LNCaP clone FGC (cell line): ENCODE measurements around the gene LPIN1.

Experiments used
- DNase-seq: peaks from one replicate; pipeline ENCODE4 v3.0.0-alpha.2; 2011; ENCODE audit warnings: low read depth
- H3K4me3 ChIP-seq: 2 replicates; pipeline ENCODE4 v1.5.1; 2011; ENCODE audit warnings: mild to moderate bottlenecking, low read depth, low read length, control low read depth
- TF ChIP-seq, protein P1 (sequence below): IDR thresholded peaks from 2 replicates; pipeline ENCODE4 v1.5.1; 2012; ENCODE audit warnings: mild to moderate bottlenecking; ENCODE audit not compliant: control insufficient read depth, insufficient read depth; ENCODE audit errors: extremely low read depth

Gene LPIN1

DNA sequence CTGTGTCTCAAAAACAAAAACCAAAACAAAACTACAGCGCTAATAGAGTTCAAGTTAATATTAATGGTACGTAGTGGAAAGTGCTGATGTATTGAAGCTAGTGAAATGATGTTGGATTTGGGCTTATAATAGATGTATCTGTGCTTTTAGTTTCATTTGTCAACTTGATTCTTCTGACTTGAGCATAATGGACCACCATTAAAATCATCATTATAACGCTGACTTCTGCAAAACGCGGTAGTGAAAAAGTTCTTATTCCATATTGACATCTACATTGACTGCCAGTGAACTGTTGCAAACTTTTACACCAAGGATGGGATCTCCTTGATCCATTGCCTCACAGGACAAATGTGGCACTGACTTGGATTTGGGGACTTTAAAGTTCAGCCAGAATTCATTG, 85.0 kb downstream of the LPIN1 start:
- TF ChIP-seq, protein P1, sequence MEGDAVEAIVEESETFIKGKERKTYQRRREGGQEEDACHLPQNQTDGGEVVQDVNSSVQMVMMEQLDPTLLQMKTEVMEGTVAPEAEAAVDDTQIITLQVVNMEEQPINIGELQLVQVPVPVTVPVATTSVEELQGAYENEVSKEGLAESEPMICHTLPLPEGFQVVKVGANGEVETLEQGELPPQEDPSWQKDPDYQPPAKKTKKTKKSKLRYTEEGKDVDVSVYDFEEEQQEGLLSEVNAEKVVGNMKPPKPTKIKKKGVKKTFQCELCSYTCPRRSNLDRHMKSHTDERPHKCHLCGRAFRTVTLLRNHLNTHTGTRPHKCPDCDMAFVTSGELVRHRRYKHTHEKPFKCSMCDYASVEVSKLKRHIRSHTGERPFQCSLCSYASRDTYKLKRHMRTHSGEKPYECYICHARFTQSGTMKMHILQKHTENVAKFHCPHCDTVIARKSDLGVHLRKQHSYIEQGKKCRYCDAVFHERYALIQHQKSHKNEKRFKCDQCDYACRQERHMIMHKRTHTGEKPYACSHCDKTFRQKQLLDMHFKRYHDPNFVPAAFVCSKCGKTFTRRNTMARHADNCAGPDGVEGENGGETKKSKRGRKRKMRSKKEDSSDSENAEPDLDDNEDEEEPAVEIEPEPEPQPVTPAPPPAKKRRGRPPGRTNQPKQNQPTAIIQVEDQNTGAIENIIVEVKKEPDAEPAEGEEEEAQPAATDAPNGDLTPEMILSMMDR = no peak
- H3K4me3 ChIP-seq = no peak overlapping the region
- DNase-seq = no peak

DNA sequence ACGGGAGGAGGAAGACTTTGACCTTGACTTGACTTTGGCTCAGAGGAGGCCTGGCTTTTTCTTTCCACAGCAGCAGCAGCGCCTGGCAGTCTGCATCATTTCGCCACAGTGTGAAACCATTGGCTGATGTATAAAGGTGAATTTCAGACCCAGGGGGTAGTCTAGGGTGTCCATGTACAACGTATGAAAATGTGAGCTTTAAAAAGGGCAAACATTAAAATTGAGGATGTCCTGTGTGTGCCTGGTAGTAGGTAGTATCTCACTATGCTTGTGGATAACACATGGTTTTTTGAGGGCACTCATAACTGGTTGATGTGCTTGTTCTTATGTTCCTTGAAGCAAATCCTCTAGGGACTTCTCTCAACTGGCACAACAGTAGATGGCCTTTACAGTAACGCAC, 86.1 kb downstream of the LPIN1 start:
- DNase-seq = no peak
- no peak overlapping the region for H3K4me3 ChIP-seq
- TF ChIP-seq, protein P1 = no peak

DNA sequence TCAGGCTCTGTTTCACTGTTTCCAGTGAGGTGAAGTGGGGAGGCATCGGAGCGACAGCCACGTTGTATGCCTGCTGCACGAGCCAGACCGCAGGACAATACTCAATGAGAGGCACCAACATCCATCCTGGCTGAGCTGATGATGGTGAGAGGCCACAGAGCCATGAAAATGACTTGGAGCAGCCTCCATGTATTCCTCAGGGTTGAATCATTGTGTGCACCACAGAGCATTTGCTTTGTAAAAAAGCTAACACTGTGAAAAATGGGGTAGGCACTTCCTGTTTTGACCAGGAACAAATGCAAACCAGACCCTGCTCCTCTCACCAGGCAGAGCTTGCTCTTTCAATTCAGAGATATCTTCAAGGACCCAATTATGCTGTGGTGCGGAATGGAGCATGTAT, 87.2 kb downstream of the LPIN1 start:
- no peak for DNase-seq
- H3K4me3 ChIP-seq = no peak overlapping the region
- TF ChIP-seq, protein P1 = no peak

DNA sequence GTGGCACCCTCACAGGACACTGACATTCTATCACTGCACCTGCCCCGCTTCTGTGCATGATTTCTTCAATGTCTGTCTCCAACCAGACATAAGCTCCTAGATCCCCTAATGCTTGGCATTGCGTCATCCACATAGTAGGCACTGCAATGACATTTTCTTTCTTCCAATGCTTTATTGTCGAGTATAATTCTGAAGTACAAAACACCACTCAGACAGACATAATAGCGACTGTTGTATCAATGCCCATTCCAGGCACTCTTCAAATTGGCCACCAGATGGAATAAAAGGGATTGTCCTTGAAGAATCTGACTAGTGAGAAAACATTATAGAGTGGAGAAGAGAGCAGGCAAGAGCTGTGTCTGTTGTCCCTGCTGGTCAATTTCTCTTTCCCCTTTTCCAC, 89.0 kb downstream of the LPIN1 start:
- H3K4me3 ChIP-seq = no peak overlapping the region
- TF ChIP-seq, protein P1 = no peak
- no peak for DNase-seq

DNA sequence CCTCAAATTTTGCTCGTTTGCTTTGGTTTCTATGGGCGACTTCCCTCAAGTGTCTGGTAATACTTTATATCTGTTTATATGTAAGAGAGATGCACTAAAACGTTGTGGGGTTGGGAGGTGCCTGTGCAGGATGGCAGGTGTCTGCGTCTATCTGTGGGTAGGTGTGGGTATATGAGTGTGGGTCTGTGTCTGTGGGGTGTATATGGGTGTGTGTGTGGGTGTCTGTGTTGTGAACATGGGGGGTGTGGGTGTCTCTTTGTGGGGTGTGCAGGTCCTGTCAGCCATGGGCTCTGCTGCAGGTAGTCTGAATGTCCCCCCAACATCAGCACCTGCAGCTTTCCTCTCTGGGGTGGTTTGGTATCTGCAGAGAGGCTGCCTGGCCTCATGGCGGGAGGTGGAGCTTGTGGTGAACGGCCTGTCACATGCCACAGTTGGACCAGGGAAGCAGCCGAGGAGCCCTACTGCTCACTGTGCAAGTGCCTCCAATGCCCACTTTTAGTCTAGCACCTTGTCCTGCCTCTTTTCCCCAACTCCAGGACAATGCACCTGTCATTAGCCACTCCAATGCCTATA, 90.3 kb downstream of the LPIN1 start:
- H3K4me3 ChIP-seq = no peak overlapping the region
- no peak for DNase-seq
- TF ChIP-seq, protein P1 = no peak

DNA sequence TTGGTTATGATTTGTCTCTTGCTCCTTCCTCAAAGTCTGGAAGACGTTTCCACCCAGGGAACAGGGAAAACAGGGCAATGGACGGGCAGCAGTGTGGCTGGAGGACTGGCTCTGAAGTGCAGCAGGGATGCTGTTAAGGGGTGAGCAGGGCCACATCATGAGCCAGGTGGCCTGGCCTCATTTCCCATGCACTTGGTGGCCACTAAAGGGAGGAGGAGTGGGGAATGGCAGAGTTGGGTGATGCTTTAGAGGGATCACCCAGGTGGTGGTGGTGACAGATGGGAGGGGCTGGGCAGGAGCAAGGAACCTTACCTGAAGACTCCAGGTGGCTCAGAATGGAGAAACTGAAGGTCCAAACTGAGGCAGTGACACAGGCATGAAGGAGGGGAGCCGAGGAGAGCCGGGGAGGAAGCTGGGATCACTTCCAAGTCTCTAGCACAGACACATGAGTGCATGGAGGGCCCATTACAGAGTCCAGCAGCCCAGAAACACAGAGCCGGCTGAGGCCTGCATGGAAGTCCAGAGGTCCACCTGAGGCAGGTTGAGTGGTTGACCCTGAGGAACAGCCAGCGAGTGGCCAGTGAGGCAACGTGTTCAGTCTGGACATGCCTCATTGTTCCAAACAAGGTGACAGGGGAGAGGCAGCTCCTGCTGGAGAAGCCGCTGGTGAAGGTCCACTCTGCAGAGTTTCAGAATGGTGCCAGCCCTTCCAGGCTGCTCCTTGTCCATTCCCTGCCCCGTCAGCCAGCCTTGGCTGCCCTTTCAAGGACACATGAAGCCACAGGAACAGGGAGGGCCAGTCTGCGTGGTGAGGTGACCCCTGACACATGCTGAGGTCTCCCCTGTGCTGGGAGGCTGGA, 91.7 kb downstream of the LPIN1 start:
- no peak overlapping the region for H3K4me3 ChIP-seq
- TF ChIP-seq, protein P1 = no peak
- no peak for DNase-seq
